CD4-positive, alpha-beta memory T cell (primary cell): Measurements from ENCODE around the gene PRDM16. TPM values are rescaled to one million over a fixed set of nuclear protein-coding genes. Genes with fewer than 3 reads are reported as not detected.

ENCODE experiments used
- CTCF ChIA-PET: fragments of 350-600 bp; sonication (Branson Sonifier 250); formaldehyde crosslinking; loops from one replicate; lab custom pipeline; 2021; ENCODE audit warnings: inconsistent platforms; ENCODE audit not compliant: partially characterized antibody; lab: Charles Lee
- POLR2A ChIA-PET: fragments of 350-600 bp; sonication (Branson Sonifier 250); formaldehyde crosslinking; loops from one replicate; lab custom pipeline; 2021; ENCODE audit not compliant: partially characterized antibody; lab: Charles Lee
- DNase-seq, 5 donors: peaks; one replicate each; pipeline versions ENCODE4 v3.0.0 to v3.0.0-alpha.2; 2020 to 2022; ENCODE audit warnings: mixed read lengths in 1 of 5
- H3K27ac ChIP-seq: one replicate; pipeline ENCODE4 v1.7.0; 2013; ENCODE audit warnings: low read depth, low read length
- H3K27me3 ChIP-seq: 2 replicates; pipeline ENCODE4 v1.7.0; 2013; ENCODE audit warnings: mild to moderate bottlenecking, low read length, moderate library complexity; ENCODE audit not compliant: insufficient read depth
- H3K36me3 ChIP-seq: 2 replicates; pipeline ENCODE4 v1.7.0; 2013; ENCODE audit warnings: mild to moderate bottlenecking, low read length, moderate library complexity; ENCODE audit not compliant: insufficient read depth
- H3K4me1 ChIP-seq: 2 replicates; pipeline ENCODE4 v1.7.0; 2013; ENCODE audit warnings: mild to moderate bottlenecking, low read length, moderate library complexity; ENCODE audit not compliant: insufficient read depth
- H3K4me3 ChIP-seq, 2 donors: one replicate each; pipeline ENCODE4 v1.7.0; 2013; ENCODE audit warnings: low read length in 2 of 2, mild to moderate bottlenecking in 1 of 2
- H3K9me3 ChIP-seq, 2 donors: one replicate each; pipeline ENCODE4 v1.7.0; 2013; ENCODE audit warnings: low read length in 2 of 2, control low read depth in 1 of 2; ENCODE audit not compliant: control insufficient read depth in 1 of 2
- H3K27ac Mint-ChIP-seq, 7 donors: one replicate each; pipeline ENCODE4 v1.8.0; 2020 to 2021; ENCODE audit warnings: mixed read lengths in 7 of 7, mild to moderate bottlenecking in 6 of 7, inconsistent platforms in 3 of 7, moderate library complexity in 3 of 7
- H3K27me3 Mint-ChIP-seq, 2 donors: one replicate each; pipeline ENCODE4 v1.8.0; 2020 to 2021; ENCODE audit warnings: mixed read lengths in 2 of 2
- H3K36me3 Mint-ChIP-seq, 2 donors: one replicate each; pipeline ENCODE4 v1.8.0; 2020 to 2021; ENCODE audit warnings: mixed read lengths in 2 of 2, inconsistent platforms in 1 of 2, mild to moderate bottlenecking in 1 of 2
- H3K4me1 Mint-ChIP-seq, 4 donors: one replicate each; pipeline ENCODE4 v1.8.0; 2020 to 2021; ENCODE audit warnings: mixed read lengths in 4 of 4, mild to moderate bottlenecking in 1 of 4
- H3K4me3 Mint-ChIP-seq, 8 donors: one replicate each; pipeline ENCODE4 v1.8.0; 2020 to 2021; ENCODE audit warnings: mixed read lengths in 8 of 8, mild to moderate bottlenecking in 7 of 8, moderate library complexity in 6 of 8, inconsistent platforms in 3 of 8
- H3K9me3 Mint-ChIP-seq, 8 donors: one replicate each; pipeline ENCODE4 v1.8.0; 2020 to 2021; ENCODE audit warnings: mixed read lengths in 8 of 8, mild to moderate bottlenecking in 5 of 8, inconsistent platforms in 3 of 8, moderate library complexity in 1 of 8
- intact Hi-C: fragments of 100-400 bp; cut with micrococcal nuclease; formaldehyde crosslinking; loops from one replicate; pipeline ENCODE4 v1.15.1; 2023
- polyA plus RNA-seq, 2 donors: library from polyadenylated mRNA; unstranded; fragments of 300-500 nt; fragmentation: Illumina TruSeq; gene quantifications; one replicate each; pipeline ENCODE4 v1.2.3, GENCODE V29; 2021
- total RNA-seq, 2 experiments: library from RNA; stranded (reverse); gene quantifications; one replicate each; pipeline ENCODE4 v1.2.3, GENCODE V29; 2021

Gene PRDM16
- total and polyA plus RNA-seq, 4 experiments from 2014 or later: not detected

DNA sequence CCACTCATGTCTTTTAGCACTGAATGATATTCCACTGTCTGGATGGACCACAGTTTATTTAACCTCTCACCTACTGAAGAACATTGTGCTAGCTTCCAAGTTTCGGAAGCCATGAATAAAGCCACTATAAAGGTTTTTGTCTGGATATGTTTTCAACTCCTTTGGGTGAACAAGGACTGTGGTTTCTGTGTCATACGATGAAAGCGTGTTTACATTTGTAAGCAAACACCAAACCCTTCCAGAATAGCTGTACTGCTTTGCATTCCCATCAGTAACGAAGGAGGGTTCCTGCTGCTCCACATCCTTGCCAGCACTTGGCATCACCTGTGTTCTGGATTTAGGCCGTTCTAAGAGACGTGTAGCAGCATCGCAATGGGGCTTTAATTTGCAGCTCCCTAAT, 374.8 kb downstream of the PRDM16 start:
- Histone ChIP-seq H3K27me3 (no peaks in the 10 kb centered on the region), H3K4me1 (no peaks in the 10 kb centered on the region), H3K4me3 (no peak overlapping the region), H3K36me3 (no peaks in the 10 kb centered on the region), H3K9me3 (no peaks in the 10 kb centered on the region), H3K27ac (no peak overlapping the region)
- DNase-seq: no peak
- Mint-ChIP-seq H3K9me3 (peaks cover 0 to 19% (median 9%) of the 10 kb centered on the region in 8 donors), H3K27ac (no peak overlapping the region), H3K27me3 (peaks cover 5 to 11% of the 10 kb centered on the region in 2 donors), H3K4me3 (no peak overlapping the region), H3K4me1 (no peaks in the 10 kb centered on the region), H3K36me3 (no peaks in the 10 kb centered on the region)
- intact Hi-C loops: no loop called here
- ChIA-PET POLR2A (no interaction called here), CTCF (interaction anchor here (1.4 kb wide), 1 partner anchor 10 kb away, joined by 3 read pairs; no protein-coding TSS in a partner anchor)

GRCh38 chr1:3444298-3444697, 375.3 kb downstream of the PRDM16 start:
- no peak overlapping the region for H3K27ac ChIP-seq
- no peaks in the 10 kb centered on the region for H3K4me1 ChIP-seq
- DNase-seq: no peak
- no peaks in the 10 kb centered on the region for H3K4me1 Mint-ChIP-seq
- no peaks in the 10 kb centered on the region for H3K27me3 ChIP-seq
- H3K9me3 Mint-ChIP-seq: peaks cover 0 to 19% (median 9%) of the 10 kb centered on the region in 8 donors
- H3K4me3 Mint-ChIP-seq: no peak overlapping the region
- no peaks in the 10 kb centered on the region for H3K9me3 ChIP-seq
- H3K36me3 ChIP-seq: no peaks in the 10 kb centered on the region
- CTCF ChIA-PET: interaction anchor here (1.4 kb wide), 1 partner anchor 9 kb away, joined by 3 read pairs; no protein-coding TSS in a partner anchor
- H3K27ac Mint-ChIP-seq: no peak overlapping the region
- POLR2A ChIA-PET: no interaction called here
- H3K27me3 Mint-ChIP-seq: peaks cover 5 to 14% of the 10 kb centered on the region in 2 donors
- intact Hi-C loops: no loop called here
- H3K4me3 ChIP-seq: no peak overlapping the region
- no peaks in the 10 kb centered on the region for H3K36me3 Mint-ChIP-seq

- DNase-seq: no peak
- POLR2A ChIA-PET: no interaction called here
- intact Hi-C loops: no loop called here
- no peak overlapping the region for H3K27ac ChIP-seq
- Mint-ChIP-seq H3K36me3 (no peaks in the 10 kb centered on the region), H3K4me1 (no peaks in the 10 kb centered on the region), H3K4me3 (peak overlapping the region in 1 of 8 donors; percentile 12), H3K9me3 (peaks cover 0 to 19% (median 9%) of the 10 kb centered on the region in 8 donors), H3K27me3 (peaks cover 8 to 14% of the 10 kb centered on the region in 2 donors), H3K27ac (no peak overlapping the region)
- no peaks in the 10 kb centered on the region for H3K9me3 ChIP-seq
- CTCF ChIA-PET: interaction anchor here (1.4 kb wide), 1 partner anchor 9 kb away, joined by 3 read pairs; no protein-coding TSS in a partner anchor
- no peaks in the 10 kb centered on the region for H3K27me3 ChIP-seq
- no peaks in the 10 kb centered on the region for H3K4me1 ChIP-seq
- no peak overlapping the region for H3K4me3 ChIP-seq
- no peaks in the 10 kb centered on the region for H3K36me3 ChIP-seq
Measured at GRCh38 chr1:3444736-3445135, 375.7 kb downstream of the PRDM16 start.

GRCh38 chr1:3450202-3450863, 381.3 kb downstream of the PRDM16 start:
- DNase-seq: no peak
- ChIA-PET CTCF (no interaction called here), POLR2A (no interaction called here)
- Mint-ChIP-seq H3K9me3 (peaks cover 0 to 16% (median 8%) of the 10 kb centered on the region in 8 donors), H3K4me1 (peaks cover 0 to 7% (median 2%) of the 10 kb centered on the region in 4 donors), H3K27ac (no peak overlapping the region), H3K4me3 (no peak overlapping the region), H3K27me3 (peaks cover 8 to 9% of the 10 kb centered on the region in 2 donors), H3K36me3 (no peaks in the 10 kb centered on the region)
- Histone ChIP-seq H3K4me1 (peaks cover 13% of the 10 kb centered on the region), H3K36me3 (no peaks in the 10 kb centered on the region), H3K9me3 (no peaks in the 10 kb centered on the region), H3K4me3 (no peak overlapping the region), H3K27ac (no peak overlapping the region), H3K27me3 (peaks cover 11% of the 10 kb centered on the region)
- intact Hi-C loops: no loop called here

- ChIA-PET CTCF (no interaction called here), POLR2A (no interaction called here)
- Mint-ChIP-seq H3K9me3 (peaks cover 0 to 14% (median 5%) of the 10 kb centered on the region in 8 donors), H3K27me3 (peaks cover 8 to 9% of the 10 kb centered on the region in 2 donors), H3K36me3 (no peaks in the 10 kb centered on the region), H3K4me1 (peaks cover 0 to 7% (median 2%) of the 10 kb centered on the region in 4 donors), H3K4me3 (no peak overlapping the region), H3K27ac (no peak overlapping the region)
- no peaks in the 10 kb centered on the region for H3K36me3 ChIP-seq
- H3K4me3 ChIP-seq: no peak overlapping the region
- peaks cover 13% of the 10 kb centered on the region for H3K4me1 ChIP-seq
- H3K9me3 ChIP-seq: no peaks in the 10 kb centered on the region
- no peak overlapping the region for H3K27ac ChIP-seq
- no peak for DNase-seq
- intact Hi-C loops: no loop called here
- H3K27me3 ChIP-seq: peaks cover 11% of the 10 kb centered on the region
Measured at GRCh38 chr1:3450983-3451382, 382.0 kb downstream of the PRDM16 start.

DNA sequence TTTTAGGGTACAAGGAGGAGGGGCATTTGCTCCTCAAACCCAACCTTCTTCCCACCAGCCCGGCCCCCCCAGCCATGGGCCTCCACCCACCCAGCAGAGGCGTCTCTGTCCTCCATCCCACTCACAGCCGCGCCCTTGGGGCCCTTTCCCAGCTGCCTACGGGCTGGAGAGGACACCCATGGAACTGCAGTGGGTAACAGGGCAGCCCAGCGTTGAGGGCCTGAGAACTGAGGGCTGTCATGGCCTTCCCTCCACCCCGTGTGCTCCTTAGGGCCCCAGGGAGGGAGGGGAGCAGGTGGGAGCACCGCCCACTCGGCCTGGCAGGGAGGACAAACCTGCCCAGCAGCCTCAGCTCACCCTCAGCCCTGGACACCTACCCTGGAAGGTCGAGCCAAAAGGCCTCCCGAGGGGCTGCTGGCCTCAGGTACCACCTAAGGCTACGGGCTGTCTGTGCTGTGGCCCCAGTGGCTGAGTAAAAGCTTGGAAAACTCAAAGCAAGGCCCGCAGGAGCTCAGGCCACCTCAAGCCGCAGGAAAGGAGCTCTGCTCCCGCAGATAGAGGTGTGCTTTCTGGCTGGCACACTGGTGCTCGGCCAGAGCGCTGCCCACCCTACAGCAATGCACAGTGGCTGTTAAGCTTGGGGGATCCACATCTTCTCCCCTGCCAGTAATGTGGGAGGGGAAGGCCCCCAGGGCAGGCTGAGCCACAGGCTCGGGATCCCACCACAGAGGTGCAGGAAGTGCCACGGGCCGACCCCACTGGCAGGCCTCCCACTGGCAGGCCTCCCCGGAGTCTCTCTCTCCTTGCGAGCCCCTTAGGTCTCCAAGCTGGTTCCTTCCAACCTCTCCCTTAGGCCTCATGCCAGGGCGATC, 383.2 kb downstream of the PRDM16 start:
- Mint-ChIP-seq H3K4me3 (no peak overlapping the region), H3K4me1 (peaks cover 0 to 7% (median 2%) of the 10 kb centered on the region in 4 donors), H3K27ac (no peak overlapping the region), H3K27me3 (peaks cover 8 to 9% of the 10 kb centered on the region in 2 donors), H3K9me3 (peaks cover 0 to 10% (median 3%) of the 10 kb centered on the region in 8 donors), H3K36me3 (no peaks in the 10 kb centered on the region)
- H3K27me3 ChIP-seq: peaks cover 11% of the 10 kb centered on the region
- no peak overlapping the region for H3K4me3 ChIP-seq
- no peaks in the 10 kb centered on the region for H3K36me3 ChIP-seq
- intact Hi-C loops: no loop called here
- DNase-seq: no peak
- CTCF ChIA-PET: interaction anchor here (0.8 to 2.6 kb wide), 13 partner anchors 8 to 394 kb away, joined by 3 to 60 read pairs (median 5); no protein-coding TSS in a partner anchor
- peaks cover 13% of the 10 kb centered on the region for H3K4me1 ChIP-seq
- no peaks in the 10 kb centered on the region for H3K9me3 ChIP-seq
- no peak overlapping the region for H3K27ac ChIP-seq
- POLR2A ChIA-PET: interaction anchor here (0.7 to 1.7 kb wide), 3 partner anchors 78 to 170 kb away, joined by 5 read pairs; no protein-coding TSS in a partner anchor

DNA sequence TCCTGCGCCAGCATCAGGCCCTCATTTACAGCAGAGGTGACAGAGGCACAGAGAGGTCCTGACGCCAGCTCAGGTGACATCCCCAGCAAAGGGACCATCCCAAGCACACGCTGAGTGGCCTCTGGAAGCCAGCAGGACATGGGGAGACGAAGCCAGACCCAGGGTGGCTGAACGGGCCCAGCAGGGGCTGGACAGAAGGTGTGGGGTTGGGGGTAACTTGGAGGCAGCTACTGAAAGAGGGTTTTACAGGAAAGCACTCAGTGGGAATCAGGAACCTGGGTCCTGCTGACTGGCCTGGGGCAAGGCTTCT, 383.8 kb downstream of the PRDM16 start:
- ChIA-PET CTCF (interaction anchor here (0.8 to 2.6 kb wide), 13 partner anchors 8 to 394 kb away, joined by 3 to 60 read pairs (median 5); no protein-coding TSS in a partner anchor), POLR2A (interaction anchor here (0.7 to 1.7 kb wide), 3 partner anchors 78 to 169 kb away, joined by 5 read pairs; no protein-coding TSS in a partner anchor)
- H3K4me3 Mint-ChIP-seq: no peak overlapping the region
- no peak overlapping the region for H3K27ac ChIP-seq
- no peaks in the 10 kb centered on the region for H3K36me3 ChIP-seq
- H3K27ac Mint-ChIP-seq: no peak overlapping the region
- H3K4me3 ChIP-seq: no peak overlapping the region
- H3K4me1 ChIP-seq: peaks cover 13% of the 10 kb centered on the region
- peaks cover 0 to 4% (median 3%) of the 10 kb centered on the region in 8 donors for H3K9me3 Mint-ChIP-seq
- intact Hi-C loops: loop anchor here (1.0 kb wide), 1 partner anchor 166 kb away; no protein-coding TSS in a partner anchor
- no peaks in the 10 kb centered on the region for H3K9me3 ChIP-seq
- DNase-seq: no peak
- H3K27me3 ChIP-seq: peaks cover 11% of the 10 kb centered on the region
- H3K4me1 Mint-ChIP-seq: peaks cover 0 to 7% (median 2%) of the 10 kb centered on the region in 4 donors
- H3K27me3 Mint-ChIP-seq: peaks cover 8 to 9% of the 10 kb centered on the region in 2 donors
- no peaks in the 10 kb centered on the region for H3K36me3 Mint-ChIP-seq
